HCT116 (cell line): ENCODE results near the gene USP12.

Experiments
- EZH2 ChIP-seq: fragments of 200-600 bp; sonication (generic); IDR thresholded peaks from 2 replicates; pipeline ENCODE4 v1.6.1; 2017; ENCODE audit warnings: antibody characterized with exemption, mixed run types
- POLR2A ChIP-seq: IDR thresholded peaks from 2 replicates; pipeline ENCODE4 v1.7.0; 2011; ENCODE audit warnings: borderline replicate concordance; ENCODE audit not compliant: insufficient read depth, insufficient read length; ENCODE audit errors: extremely low read depth
- POLR2AphosphoS5 ChIP-seq: IDR thresholded peaks from 2 replicates; pipeline ENCODE4 v1.6.1; 2011; ENCODE audit warnings: mild to moderate bottlenecking, low read depth, low read length, moderate library complexity
- ZFX ChIP-seq: fragments of 450-650 bp; IDR thresholded peaks from 2 replicates; pipeline ENCODE4 v1.6.1; 2017
- ZNF274 ChIP-seq: fragments of 200-500 bp; sonication (Bioruptor generic); IDR thresholded peaks from 2 replicates; pipeline ENCODE4 v1.6.1; 2014; ENCODE audit warnings: mild to moderate bottlenecking, low read depth, low read length, inconsistent platforms
- TF ChIP-seq, protein P1 (sequence below), 3 experiments: fragments of 200-600 bp in 1 of 3; sonication (generic) in 1 of 3; IDR thresholded peaks in 2 of 3; conservative IDR thresholded peaks in 1 of 3; 2 replicates each; pipeline ENCODE4 v1.5.1; 2012 to 2017; ENCODE audit warnings: low read depth in 2 of 3, low read length in 2 of 3, antibody characterized with exemption in 1 of 3, borderline replicate concordance in 1 of 3, control low read depth in 1 of 3, mild to moderate bottlenecking in 1 of 3, mixed read lengths in 1 of 3, mixed run types in 1 of 3, moderate library complexity in 1 of 3; ENCODE audit not compliant: insufficient read depth in 1 of 3
- TF ChIP-seq, protein P2 (sequence below): IDR thresholded peaks from 2 replicates; pipeline ENCODE4 v1.6.1; 2012

DNA sequence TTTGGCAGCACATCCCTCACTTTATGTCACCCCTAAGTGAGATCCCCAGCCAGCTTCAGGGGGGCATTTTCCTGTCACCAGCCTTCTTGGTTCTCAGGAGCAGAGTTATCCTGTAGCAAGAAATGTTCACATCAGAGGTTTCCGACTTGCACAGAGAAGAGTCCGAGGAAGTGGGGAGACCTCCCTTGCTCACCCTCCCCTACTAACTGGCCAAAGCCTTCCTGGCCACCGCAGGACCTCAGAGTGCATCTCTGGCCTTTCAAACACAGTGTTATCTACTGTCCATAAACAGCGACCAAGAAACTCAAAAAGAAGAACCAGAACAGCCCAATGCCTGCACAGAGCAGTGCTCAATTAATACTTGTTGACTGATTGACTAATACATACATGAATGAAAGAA is 134.4 kb downstream of the USP12 start:
- TF ChIP-seq, protein P1, sequence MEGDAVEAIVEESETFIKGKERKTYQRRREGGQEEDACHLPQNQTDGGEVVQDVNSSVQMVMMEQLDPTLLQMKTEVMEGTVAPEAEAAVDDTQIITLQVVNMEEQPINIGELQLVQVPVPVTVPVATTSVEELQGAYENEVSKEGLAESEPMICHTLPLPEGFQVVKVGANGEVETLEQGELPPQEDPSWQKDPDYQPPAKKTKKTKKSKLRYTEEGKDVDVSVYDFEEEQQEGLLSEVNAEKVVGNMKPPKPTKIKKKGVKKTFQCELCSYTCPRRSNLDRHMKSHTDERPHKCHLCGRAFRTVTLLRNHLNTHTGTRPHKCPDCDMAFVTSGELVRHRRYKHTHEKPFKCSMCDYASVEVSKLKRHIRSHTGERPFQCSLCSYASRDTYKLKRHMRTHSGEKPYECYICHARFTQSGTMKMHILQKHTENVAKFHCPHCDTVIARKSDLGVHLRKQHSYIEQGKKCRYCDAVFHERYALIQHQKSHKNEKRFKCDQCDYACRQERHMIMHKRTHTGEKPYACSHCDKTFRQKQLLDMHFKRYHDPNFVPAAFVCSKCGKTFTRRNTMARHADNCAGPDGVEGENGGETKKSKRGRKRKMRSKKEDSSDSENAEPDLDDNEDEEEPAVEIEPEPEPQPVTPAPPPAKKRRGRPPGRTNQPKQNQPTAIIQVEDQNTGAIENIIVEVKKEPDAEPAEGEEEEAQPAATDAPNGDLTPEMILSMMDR (IDR thresholded peaks at IDR 0.05 in 2 of 3, conservative IDR thresholded peaks at IDR 0.05 in 1 of 3; ENCODE audit: borderline replicate concordance in 1 of 3, insufficient read depth in 1 of 3, low read depth in 2 of 3, low read length in 2 of 3) = no peak
- no peak for TF ChIP-seq ZFX
- no peak for TF ChIP-seq ZNF274
- TF ChIP-seq EZH2 = no peak
- TF ChIP-seq POLR2AphosphoS5 = no peak
- no peak for TF ChIP-seq POLR2A
- TF ChIP-seq, protein P2, sequence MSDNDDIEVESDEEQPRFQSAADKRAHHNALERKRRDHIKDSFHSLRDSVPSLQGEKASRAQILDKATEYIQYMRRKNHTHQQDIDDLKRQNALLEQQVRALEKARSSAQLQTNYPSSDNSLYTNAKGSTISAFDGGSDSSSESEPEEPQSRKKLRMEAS = no peak
